ENCODE results near the gene ZFPM1. TPM values are rescaled to one million over a fixed set of nuclear protein-coding genes. Genes with fewer than 3 reads are reported as not detected.

ZFPM1 gene
- total RNA-seq, 1 experiment from 2014 or later, result 24.1 TPM

DNA sequence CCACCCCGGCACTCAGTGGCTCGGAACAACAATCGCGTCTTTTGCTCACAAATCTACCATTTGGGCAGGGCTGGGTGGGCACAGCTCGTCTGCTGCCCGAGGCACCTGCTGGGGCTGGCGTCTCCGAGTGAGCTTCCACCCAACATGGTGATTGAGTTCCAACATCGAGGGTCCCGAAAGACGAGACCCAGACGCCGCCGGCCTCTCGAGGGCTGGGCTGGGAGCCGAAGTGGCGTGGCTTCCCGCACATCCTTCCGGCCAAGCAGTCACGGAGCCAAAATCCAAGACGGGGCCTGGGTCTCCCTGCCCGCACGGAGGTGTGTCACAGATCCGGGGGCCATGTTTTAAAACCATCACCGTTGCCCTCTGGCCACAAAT lies 7.5 kb upstream of the ZFPM1 start:
- H3K4me3 Mint-ChIP-seq (ENCODE audit: unreplicated experiment), result no peak overlapping the region
- H3K4me3 ChIP-seq (ENCODE audit: low read depth, low read length), result no peak overlapping the region
- H3K27me3 ChIP-seq (replicated peaks; ENCODE audit: control insufficient read depth, insufficient read depth, low read length), result no peaks in the 10 kb centered on the region
- BruUV-seq (replicated peaks), result no TSS peak
- H3K27ac Mint-ChIP-seq (ENCODE audit: unreplicated experiment), result no peak overlapping the region
- H3K9me3 Mint-ChIP-seq (ENCODE audit: unreplicated experiment), result no peaks in the 10 kb centered on the region
- H3K4me1 ChIP-seq, result peaks cover 12% of the 10 kb centered on the region
- H3K9me3 ChIP-seq, result no peaks in the 10 kb centered on the region
- H3K36me3 ChIP-seq (ENCODE audit: control insufficient read depth, insufficient read depth, low read length), result no peaks in the 10 kb centered on the region
- no peaks in the 10 kb centered on the region for H3K4me1 Mint-ChIP-seq (ENCODE audit: low read depth, unreplicated experiment)
- no peak for TF ChIP-seq CTCF (IDR thresholded peaks at IDR 0.05; ENCODE audit: insufficient read depth in 1 of 2, low read depth in 1 of 2, low read length in 1 of 2, severe bottlenecking in 1 of 2, unreplicated experiment in 1 of 2)
- no peak for DNase-seq
- CTCF ChIA-PET, result interaction anchor here (1.0 kb wide), 1 partner anchor 10 kb away, joined by 3 read pairs; no protein-coding TSS in a partner anchor
- H3K36me3 Mint-ChIP-seq (ENCODE audit: insufficient read depth, unreplicated experiment), result no peaks in the 10 kb centered on the region
- POLR2A ChIA-PET, result no interaction called here
- H3K27me3 Mint-ChIP-seq (ENCODE audit: insufficient read depth, unreplicated experiment), result no peaks in the 10 kb centered on the region
- intact Hi-C loops (cut with micrococcal nuclease; ENCODE audit: unreplicated experiment), result no loop called here

DNA sequence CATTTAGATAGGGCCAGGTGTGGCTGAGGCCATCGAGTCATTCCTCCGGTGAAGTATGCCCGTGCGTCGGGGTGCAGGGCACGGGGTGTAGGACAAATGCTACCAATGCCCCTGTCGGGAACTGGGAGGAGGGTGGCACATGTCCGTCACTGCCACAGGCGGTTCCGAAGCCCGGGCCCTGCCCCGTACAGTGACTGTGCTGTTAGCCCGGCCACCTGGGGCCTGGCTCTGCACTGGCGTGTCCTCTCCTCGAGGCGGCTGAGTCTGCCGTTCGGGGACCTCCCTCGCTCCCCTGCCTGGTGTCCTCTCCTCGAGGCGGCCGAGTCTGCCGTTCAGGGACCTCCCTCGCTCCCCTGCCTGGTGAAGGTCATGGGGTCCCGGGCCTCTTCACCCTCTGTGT lies 7.0 kb upstream of the ZFPM1 start:
- Mint-ChIP-seq H3K27me3 (ENCODE audit: insufficient read depth, unreplicated experiment) (no peaks in the 10 kb centered on the region), H3K4me3 (ENCODE audit: unreplicated experiment) (no peak overlapping the region), H3K4me1 (ENCODE audit: low read depth, unreplicated experiment) (no peaks in the 10 kb centered on the region), H3K9me3 (ENCODE audit: unreplicated experiment) (no peaks in the 10 kb centered on the region), H3K36me3 (ENCODE audit: insufficient read depth, unreplicated experiment) (no peaks in the 10 kb centered on the region), H3K27ac (ENCODE audit: unreplicated experiment) (no peak overlapping the region)
- Histone ChIP-seq H3K4me3 (ENCODE audit: low read depth, low read length) (no peak overlapping the region), H3K9me3 (no peaks in the 10 kb centered on the region), H3K36me3 (ENCODE audit: control insufficient read depth, insufficient read depth, low read length) (no peaks in the 10 kb centered on the region), H3K27me3 (replicated peaks; ENCODE audit: control insufficient read depth, insufficient read depth, low read length) (no peaks in the 10 kb centered on the region), H3K4me1 (peaks cover 12% of the 10 kb centered on the region)
- no peak for DNase-seq
- TF ChIP-seq CTCF (IDR thresholded peaks at IDR 0.05; ENCODE audit: insufficient read depth in 1 of 2, low read depth in 1 of 2, low read length in 1 of 2, severe bottlenecking in 1 of 2, unreplicated experiment in 1 of 2), result no peak
- POLR2A ChIA-PET, result no interaction called here
- BruUV-seq (replicated peaks), result no TSS peak
- intact Hi-C loops (cut with micrococcal nuclease; ENCODE audit: unreplicated experiment), result no loop called here
- CTCF ChIA-PET, result interaction anchor here (1.0 kb wide), 1 partner anchor 11 kb away, joined by 3 read pairs; no protein-coding TSS in a partner anchor

DNA sequence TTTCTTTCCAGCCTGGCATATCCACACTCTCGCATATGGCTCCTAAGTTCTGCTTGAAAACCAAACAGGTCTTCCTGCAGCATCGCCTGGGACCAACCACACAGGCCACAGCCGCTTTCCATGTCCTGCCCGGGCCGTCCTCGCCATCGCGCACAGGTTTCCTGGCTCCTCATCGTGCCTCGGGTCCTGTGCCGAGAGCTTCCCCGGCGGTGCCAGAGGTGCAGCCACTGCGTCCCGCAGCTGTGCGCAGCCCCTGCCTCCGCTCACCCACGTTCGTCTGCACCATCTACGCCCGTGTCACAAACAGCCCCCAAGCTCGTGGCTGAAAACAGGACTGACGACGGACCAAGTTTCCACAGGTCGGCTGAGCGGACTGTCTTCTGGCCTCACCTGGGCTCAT lies 6.3 kb upstream of the ZFPM1 start:
- ChIA-PET CTCF (no interaction called here), POLR2A (no interaction called here)
- DNase-seq, result no peak
- TF ChIP-seq CTCF (IDR thresholded peaks at IDR 0.05; ENCODE audit: insufficient read depth in 1 of 2, low read depth in 1 of 2, low read length in 1 of 2, severe bottlenecking in 1 of 2, unreplicated experiment in 1 of 2), result no peak
- intact Hi-C loops (cut with micrococcal nuclease; ENCODE audit: unreplicated experiment), result no loop called here
- H3K9me3 ChIP-seq, result no peaks in the 10 kb centered on the region
- H3K27ac Mint-ChIP-seq (ENCODE audit: unreplicated experiment), result no peak overlapping the region
- no peak overlapping the region for H3K4me3 ChIP-seq (ENCODE audit: low read depth, low read length)
- no peaks in the 10 kb centered on the region for H3K36me3 ChIP-seq (ENCODE audit: control insufficient read depth, insufficient read depth, low read length)
- H3K9me3 Mint-ChIP-seq (ENCODE audit: unreplicated experiment), result no peaks in the 10 kb centered on the region
- no peaks in the 10 kb centered on the region for H3K27me3 ChIP-seq (replicated peaks; ENCODE audit: control insufficient read depth, insufficient read depth, low read length)
- BruUV-seq (replicated peaks), result no TSS peak
- no peaks in the 10 kb centered on the region for H3K4me1 Mint-ChIP-seq (ENCODE audit: low read depth, unreplicated experiment)
- H3K27me3 Mint-ChIP-seq (ENCODE audit: insufficient read depth, unreplicated experiment), result no peaks in the 10 kb centered on the region
- no peak overlapping the region for H3K4me3 Mint-ChIP-seq (ENCODE audit: unreplicated experiment)
- peaks cover 13% of the 10 kb centered on the region for H3K4me1 ChIP-seq
- no peaks in the 10 kb centered on the region for H3K36me3 Mint-ChIP-seq (ENCODE audit: insufficient read depth, unreplicated experiment)

Data from Caco-2 (cell line).